GM10847 (cell line): ENCODE data around the gene HMCN1.

Experiments used
- POLR2A ChIP-seq: IDR thresholded peaks from 2 replicates; pipeline ENCODE4 v1.6.1; 2011; ENCODE audit not compliant: insufficient read length; ENCODE audit errors: extremely low read depth

The HMCN1 gene

DNA sequence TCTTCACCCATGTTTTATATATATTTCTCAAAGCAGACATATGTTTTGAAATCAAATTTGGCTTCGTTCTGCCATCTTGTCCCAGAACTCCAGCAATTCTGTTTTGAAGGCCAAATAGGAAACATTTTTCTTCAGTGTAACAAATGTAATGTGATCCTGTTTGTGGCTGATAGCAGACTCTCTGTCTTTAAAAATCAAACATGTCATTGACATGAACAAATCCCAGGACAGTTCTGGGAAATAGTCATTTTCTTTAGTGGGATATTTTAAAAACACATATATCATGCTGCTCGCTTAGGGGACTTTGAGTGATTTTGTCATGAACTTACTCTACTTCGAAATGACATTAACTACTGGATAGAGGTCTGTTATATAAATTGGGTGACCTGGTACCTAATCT lies 51.4 kb downstream of the HMCN1 start:
- no peak for TF ChIP-seq POLR2A

DNA sequence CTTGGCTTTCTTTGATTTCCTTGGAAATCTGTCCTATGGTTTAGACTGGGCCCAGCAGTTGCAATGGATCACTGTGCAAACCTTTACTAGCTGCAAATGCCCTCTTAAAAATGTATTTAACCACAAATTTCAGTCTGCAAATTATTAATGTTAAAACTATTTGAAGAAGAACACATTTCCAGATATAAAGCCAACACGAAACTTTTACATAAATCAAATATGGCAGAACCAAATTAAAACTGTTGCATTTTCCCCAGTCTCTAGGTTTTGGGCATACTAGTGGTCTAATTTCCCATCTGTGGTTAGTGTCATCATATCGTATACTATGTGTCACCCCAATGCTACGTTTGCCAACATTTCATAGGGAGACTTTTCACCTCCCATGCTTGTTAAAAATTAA lies 52.3 kb downstream of the HMCN1 start:
- no peak for TF ChIP-seq POLR2A

DNA sequence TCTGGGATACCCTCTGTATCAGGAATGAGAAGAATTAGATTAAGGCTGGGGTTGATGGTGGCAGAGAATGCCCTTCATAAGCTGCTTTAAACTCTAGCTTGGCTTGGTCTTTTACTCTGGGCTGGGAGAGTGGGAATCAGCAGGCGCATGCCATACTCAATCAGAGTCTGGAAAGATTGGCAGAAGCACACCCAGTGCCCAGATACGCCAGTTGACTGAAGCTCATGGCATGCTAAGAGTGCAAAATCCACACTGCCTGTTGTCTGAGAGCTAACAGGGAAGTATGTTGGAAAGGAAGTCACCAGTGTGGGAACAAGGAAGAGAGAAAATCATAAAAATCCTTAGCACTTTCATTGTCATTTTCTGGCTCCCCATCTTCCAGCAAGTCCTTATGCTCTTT lies 53.0 kb downstream of the HMCN1 start:
- TF ChIP-seq POLR2A, result no peak

DNA sequence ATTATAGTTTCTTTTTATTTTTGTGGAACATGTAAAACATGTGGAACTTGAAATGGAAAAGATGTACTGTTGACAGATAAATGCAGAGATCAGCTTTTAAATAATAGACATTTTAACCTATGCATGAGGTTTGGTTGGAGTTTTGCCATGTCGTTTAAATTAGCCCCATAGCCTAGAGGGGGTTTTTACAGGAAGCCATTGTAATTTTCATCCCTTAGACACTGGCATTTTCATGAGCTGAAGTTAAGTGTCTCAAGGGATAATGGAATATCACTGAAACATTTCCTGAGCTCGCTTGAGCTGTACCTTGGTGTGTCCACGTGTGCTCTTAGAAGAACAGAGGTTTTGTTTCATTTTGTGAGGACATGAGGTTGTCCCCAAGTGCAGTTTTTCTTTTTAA lies 54.2 kb downstream of the HMCN1 start:
- no peak for TF ChIP-seq POLR2A

DNA sequence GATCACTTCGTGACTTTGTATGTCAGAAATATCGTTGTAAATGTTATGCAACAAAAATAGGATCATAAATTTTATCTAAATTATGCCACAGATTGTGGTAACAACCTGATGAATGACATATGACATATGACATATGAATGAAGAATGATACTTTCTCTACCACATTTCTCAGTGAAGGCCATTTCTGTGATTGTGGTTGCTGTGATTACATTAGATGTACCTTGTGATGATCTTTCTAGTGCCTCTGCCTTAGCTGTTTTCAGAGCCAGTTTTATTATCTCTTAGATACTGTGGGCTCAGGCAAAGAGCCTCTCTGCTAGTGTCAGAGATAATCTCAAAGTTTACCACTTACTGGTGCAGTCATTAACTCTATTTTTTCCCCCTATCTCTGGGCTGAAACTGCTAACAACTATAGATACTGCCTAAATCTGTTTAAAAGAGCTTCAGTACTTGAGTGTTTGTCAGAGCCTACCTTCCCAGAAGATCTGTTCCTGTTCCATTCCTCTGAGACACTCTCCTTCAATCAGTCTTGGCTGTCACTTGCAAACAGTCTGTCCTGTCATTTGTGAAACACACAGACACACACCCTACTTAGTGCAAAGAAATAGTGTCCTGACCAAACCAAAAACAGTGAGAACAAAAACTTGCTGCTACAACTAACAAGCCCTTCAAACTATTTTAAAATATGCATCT lies 55.5 kb downstream of the HMCN1 start:
- TF ChIP-seq POLR2A, result no peak

DNA sequence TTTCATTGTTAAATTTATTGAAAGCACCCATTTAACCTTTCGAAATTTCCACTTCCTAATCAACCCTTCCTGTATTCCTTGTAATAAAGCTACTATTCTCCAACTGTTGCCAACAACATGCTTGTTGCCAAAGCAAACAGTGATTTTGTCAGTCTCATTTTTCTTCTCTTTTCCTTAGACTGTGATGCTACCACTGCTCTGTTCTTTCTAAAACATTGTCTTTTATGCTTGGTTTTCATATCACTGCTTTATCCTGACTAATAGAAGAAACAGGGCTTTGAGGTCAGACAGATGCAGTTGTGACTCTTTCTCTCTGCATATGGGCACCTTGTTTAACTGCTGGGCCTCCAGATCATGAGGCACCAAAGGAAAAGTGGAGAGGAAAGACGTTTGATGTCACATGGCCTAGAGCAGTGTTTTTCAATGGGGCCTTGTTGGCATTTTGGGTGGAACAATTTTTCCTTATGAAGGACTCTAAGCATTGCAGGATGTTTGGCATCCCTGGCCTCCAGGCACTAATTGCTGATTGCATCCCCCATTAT lies 56.1 kb downstream of the HMCN1 start:
- TF ChIP-seq POLR2A, result no peak

DNA sequence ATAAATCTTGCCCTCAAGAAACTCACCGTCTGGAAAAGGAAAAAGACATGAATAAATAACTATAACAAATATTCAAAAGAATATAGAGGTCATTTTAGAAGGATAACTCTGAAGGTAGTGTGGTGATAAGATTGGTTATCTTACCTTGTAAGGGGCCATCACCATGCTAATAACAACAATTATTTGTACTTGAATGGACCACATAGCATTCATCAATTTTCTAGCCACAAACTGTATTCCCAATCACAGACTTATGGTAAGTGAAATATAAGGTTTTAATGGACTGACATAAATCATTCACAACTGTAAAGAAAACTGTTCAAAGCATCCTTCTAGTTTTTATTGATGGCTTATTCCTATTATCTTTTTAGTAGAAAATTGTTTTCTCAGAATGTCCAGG lies 57.8 kb downstream of the HMCN1 start:
- TF ChIP-seq POLR2A, result no peak

DNA sequence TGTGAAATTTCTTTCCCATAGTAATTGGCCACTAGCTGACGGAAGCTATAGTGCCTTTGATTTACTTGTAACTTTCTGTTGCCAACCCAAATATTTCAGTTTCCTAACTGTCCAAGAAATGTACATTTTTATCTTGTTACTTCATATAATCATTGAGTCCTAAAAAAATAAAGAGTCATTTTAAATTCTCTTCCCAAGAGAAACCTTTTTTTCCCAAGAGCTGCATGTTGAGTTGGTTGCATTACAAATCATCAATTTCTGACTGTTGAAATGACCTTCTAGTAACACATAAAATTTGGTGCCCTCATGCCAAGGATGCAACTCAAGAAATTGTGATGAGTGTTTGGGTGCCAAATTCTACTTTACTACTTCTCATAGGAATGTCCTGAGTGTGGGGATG lies 61.0 kb downstream of the HMCN1 start:
- no peak for TF ChIP-seq POLR2A

DNA sequence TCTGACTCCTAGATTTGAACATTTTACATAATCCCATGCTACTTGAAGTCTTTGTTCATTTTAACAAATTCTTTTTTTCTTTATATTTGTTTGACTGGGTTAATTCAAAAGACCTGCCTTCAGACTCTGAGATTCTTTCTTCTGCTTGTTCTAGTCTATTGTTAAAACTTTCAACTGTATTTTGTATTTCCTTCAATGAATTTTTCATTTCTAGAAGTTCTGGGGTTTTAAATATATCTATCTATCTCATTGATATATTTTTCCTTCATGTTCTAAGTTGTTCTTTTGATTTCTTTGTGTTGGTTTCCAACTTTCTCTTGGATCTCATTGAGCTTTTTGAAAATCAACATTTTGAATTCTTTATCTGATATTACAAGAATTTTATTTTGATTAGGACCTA lies 64.3 kb downstream of the HMCN1 start:
- TF ChIP-seq POLR2A, result no peak

DNA sequence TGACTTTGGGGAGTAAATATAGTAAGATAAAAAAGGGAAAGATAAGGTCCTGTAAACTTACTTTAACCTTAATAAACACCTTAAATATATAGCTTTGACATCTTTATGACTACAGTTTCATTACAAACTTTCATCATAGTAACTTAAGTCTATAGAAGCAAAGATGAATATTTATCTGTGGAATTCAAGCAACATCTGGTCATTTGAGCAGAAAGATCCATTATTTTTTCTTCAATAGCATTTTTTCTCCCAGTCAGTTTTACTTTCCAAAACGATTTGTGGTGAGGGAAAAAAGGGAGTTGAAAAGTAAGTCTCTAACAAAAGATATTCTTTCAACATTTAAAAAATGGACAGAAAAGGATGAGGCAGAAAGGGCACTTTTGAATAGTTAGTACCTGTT lies 69.0 kb downstream of the HMCN1 start:
- no peak for TF ChIP-seq POLR2A

DNA sequence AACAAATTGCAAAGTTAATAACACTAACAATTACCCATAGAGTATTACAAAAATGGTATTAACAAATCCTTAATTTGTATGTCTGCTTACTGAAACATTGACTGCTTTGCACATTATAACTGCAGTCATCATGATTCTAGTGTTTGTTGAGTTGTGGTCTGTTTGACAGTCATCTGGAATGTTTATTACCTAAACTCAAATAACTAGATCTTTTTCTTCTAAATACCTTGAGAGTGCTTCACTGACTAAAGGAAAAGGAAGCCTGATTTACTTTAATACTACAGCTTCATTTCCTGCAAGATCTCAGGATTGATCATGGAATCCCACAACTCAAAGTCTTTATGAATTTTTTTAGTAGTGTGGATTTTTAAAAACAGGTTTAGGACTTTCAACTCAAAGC lies 70.0 kb downstream of the HMCN1 start:
- no peak for TF ChIP-seq POLR2A

DNA sequence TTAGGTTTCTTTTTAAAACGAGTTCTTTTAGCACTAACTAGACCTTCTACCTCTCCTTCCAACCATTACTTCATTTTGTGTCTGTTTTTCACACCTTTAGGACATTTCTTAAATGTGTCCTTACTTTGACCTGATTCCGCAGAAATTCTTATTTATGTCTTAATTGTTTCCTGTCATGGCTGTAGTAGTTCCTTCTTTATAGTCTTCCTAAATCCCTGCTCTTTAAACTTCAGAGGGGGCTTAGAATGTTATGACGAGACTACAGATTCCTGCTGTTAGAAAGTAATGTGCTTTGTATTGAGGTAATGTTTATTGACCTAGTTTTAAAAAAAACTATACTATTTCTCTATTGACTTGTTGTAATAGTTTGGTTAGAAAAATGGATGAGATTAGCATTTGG lies 70.4 kb downstream of the HMCN1 start:
- no peak for TF ChIP-seq POLR2A

DNA sequence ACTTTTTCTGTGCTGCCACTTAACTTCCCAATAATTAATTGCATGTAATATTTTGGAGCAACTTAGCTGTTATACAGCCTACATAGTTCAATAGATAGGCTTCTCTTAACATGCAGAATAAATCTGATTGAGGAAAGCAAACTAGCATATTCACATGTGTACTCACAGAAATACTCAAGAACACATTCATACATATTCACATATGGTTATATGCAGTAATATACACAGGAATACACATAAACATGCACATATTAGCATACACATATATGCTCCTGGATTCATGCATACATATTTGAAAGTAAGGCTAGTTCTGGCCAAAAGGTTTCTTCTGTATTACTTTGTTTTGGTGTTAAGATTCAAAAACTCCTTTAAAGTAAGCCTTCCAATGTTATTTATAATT lies 73.1 kb downstream of the HMCN1 start:
- TF ChIP-seq POLR2A, result no peak

DNA sequence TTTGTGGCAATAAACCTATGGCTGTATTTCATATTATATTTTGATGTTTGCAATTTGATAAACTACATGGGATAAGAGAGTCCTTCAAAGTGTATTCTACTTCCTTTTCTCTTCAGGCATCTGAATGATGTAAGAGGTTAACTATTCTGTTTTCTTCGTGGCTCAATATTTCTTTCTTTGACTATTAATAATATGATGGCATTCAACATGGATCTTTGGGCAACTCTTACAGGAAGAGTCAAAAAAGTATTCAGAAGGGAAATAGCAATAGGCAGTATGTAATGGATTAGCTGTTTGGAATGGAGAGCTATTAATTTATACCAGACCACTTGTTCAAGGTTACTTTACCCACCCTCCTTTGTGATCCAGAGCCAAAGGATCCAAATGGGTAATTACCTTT lies 74.4 kb downstream of the HMCN1 start:
- no peak for TF ChIP-seq POLR2A

DNA sequence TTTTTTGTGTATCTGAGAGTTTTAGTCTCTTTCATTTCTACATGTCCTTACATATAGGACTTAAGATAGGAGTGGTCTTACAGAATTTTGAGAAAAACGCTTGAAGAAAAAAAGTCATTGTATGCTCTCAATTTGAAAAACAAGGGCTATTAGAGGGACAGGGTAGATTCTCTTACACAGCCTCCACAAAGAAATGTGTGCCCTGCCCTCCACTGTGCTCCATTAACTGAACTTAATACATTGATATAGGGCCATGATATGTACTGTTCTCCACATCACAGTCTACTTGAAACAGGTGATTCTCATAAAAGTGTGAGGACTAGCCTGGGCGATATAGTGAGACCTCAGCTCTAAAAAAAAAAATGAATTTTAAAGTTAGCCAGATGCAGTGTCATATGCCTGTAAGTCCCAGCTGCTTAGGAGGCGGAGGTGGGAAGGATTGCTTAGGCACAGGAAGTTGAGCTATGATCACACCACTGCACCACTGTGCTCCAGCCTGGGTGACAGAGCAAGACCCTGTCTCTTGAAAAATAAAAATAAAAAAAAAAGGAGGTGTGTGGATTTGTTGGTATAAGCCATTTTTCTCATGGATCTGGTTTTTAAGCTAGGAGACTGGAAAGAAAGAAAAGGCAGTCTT lies 77.0 kb downstream of the HMCN1 start:
- TF ChIP-seq POLR2A, result no peak

DNA sequence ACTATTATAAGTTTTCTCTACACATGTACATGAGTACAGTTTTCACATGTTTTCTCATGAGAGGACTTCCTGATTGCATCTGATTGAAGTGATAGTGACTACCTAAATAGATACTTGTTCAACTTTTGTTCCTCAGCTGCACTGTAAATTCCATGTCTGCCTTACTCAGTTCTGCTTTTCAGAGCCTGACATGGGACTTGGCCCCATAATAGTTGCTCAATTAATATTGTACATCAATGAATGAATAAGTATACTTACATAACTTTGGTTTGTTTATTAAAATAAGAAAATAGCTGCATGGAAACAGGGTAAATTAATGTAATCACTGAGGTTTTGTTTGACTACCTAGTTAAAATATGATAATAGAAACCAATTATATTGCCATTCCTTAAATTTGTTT lies 78.7 kb downstream of the HMCN1 start:
- TF ChIP-seq POLR2A, result no peak
